ENCODE measurements around the gene ISYNA1.

GRCh38 chr19:18390065-18390907 lies 47.6 kb downstream of the ISYNA1 start:
- no peak for TF ChIP-seq POLR2A (IDR thresholded peaks at IDR 0.05; ENCODE audit: low read depth, low read length)
- no peak for TF ChIP-seq CTCF (conservative IDR thresholded peaks at IDR 0.05; ENCODE audit: low read depth, low read length)
- no peak for TF ChIP-seq CEBPB (IDR thresholded peaks at IDR 0.05; ENCODE audit: low read depth, low read length)
- TF ChIP-seq BHLHE40 (IDR thresholded peaks at IDR 0.05; ENCODE audit: low read depth, low read length), result no peak
- no peak for TF ChIP-seq MAFK (IDR thresholded peaks at IDR 0.05; ENCODE audit: low read depth, low read length)
- no peak for TF ChIP-seq SMC3 (IDR thresholded peaks at IDR 0.05; ENCODE audit: low read depth, low read length)
- TF ChIP-seq CHD1 (IDR thresholded peaks at IDR 0.05; ENCODE audit: low read depth, low read length), result no peak
- no peak for TF ChIP-seq USF2 (IDR thresholded peaks at IDR 0.05; ENCODE audit: low read depth, low read length)
- TF ChIP-seq RCOR1 (IDR thresholded peaks at IDR 0.05; ENCODE audit: insufficient replicate concordance, low read length), result no peak
- no peak for TF ChIP-seq RAD21 (IDR thresholded peaks at IDR 0.05; ENCODE audit: low read length)
